ENCODE data around the gene LYPD6B.

Gene LYPD6B

GRCh38 chr2:149112068-149112467 is 73.6 kb downstream of the LYPD6B start:
- no peak for DNase-seq (ENCODE audit: low read depth in 2 of 2)

- DNase-seq (ENCODE audit: low read depth in 2 of 2), result no peak
These were observed 74.2 kb downstream of the LYPD6B start for GRCh38 chr2:149112713-149113112.

GRCh38 chr2:149115781-149116180 is 77.3 kb downstream of the LYPD6B start:
- no peak for DNase-seq (ENCODE audit: low read depth in 2 of 2)

GRCh38 chr2:149119368-149119767 is 80.9 kb downstream of the LYPD6B start:
- no peak for DNase-seq (ENCODE audit: low read depth in 2 of 2)

- DNase-seq (ENCODE audit: low read depth in 2 of 2), result no peak
These were observed 84.0 kb downstream of the LYPD6B start for GRCh38 chr2:149122516-149122915.

GRCh38 chr2:149125031-149125725 is 86.7 kb downstream of the LYPD6B start:
- no peak for DNase-seq (ENCODE audit: low read depth in 2 of 2)

- DNase-seq (ENCODE audit: low read depth in 2 of 2), result no peak
These were observed 90.9 kb downstream of the LYPD6B start for GRCh38 chr2:149129433-149129832.

GRCh38 chr2:149132339-149132738 is 93.8 kb downstream of the LYPD6B start:
- DNase-seq (ENCODE audit: low read depth in 2 of 2), result no peak

- DNase-seq (ENCODE audit: low read depth in 2 of 2), result no peak
These were observed 94.4 kb downstream of the LYPD6B start for GRCh38 chr2:149132901-149133300.

GRCh38 chr2:149134335-149134923 is 95.9 kb downstream of the LYPD6B start:
- DNase-seq (ENCODE audit: low read depth in 2 of 2), result no peak

- DNase-seq (ENCODE audit: low read depth in 2 of 2), result no peak
These were observed 97.6 kb downstream of the LYPD6B start for GRCh38 chr2:149136111-149136510.

GRCh38 chr2:149141046-149141445 is 102.5 kb downstream of the LYPD6B start:
- no peak for DNase-seq (ENCODE audit: low read depth in 2 of 2)

- DNase-seq (ENCODE audit: low read depth in 2 of 2), result no peak
These were observed 105.2 kb downstream of the LYPD6B start for GRCh38 chr2:149143734-149144133.

GRCh38 chr2:149145314-149146295 is 107.1 kb downstream of the LYPD6B start:
- DNase-seq (ENCODE audit: low read depth in 2 of 2), result no peak

GRCh38 chr2:149146876-149147275 is 108.4 kb downstream of the LYPD6B start:
- no peak for DNase-seq (ENCODE audit: low read depth in 2 of 2)

- no peak for DNase-seq (ENCODE audit: low read depth in 2 of 2)
These were observed 109.9 kb downstream of the LYPD6B start for GRCh38 chr2:149148194-149149006.

- no peak for DNase-seq (ENCODE audit: low read depth in 2 of 2)
These were observed 110.5 kb downstream of the LYPD6B start for GRCh38 chr2:149149007-149149297.

GRCh38 chr2:149152469-149152953 is 114.0 kb downstream of the LYPD6B start:
- no peak for DNase-seq (ENCODE audit: low read depth in 2 of 2)

- DNase-seq (ENCODE audit: low read depth in 2 of 2), result no peak
These were observed 116.9 kb downstream of the LYPD6B start for GRCh38 chr2:149155196-149155969.

GRCh38 chr2:149155988-149156387 is 117.5 kb downstream of the LYPD6B start:
- DNase-seq (ENCODE audit: low read depth in 2 of 2), result no peak
